WTC11 (cell line): ENCODE results near the gene SLC35G3. TPM values are rescaled to one million over a fixed set of nuclear protein-coding genes. Genes with fewer than 3 reads are reported as not detected.

Source experiments
- ATAC-seq: fragments of 200-7000 bp; cut with Tn5 transposase; 2 replicates; pipeline ENCODE4 v1.10.0; 2021; ENCODE audit warnings: mild to moderate bottlenecking, moderate library complexity
- CTCF ChIA-PET: fragments of 300-600 bp; sonication (Branson Sonifier 250); formaldehyde crosslinking; loops from one replicate; lab custom pipeline; 2021; ENCODE audit warnings: antibody characterized with exemption; lab: Charles Lee
- POLR2A ChIA-PET: fragments of 350-600 bp; sonication (Branson Sonifier 250); formaldehyde crosslinking; loops from one replicate; lab custom pipeline; 2021; ENCODE audit warnings: antibody characterized with exemption; lab: Charles Lee
- DNase-seq: peaks from one replicate; pipeline ENCODE4 v3.0.0; 2021; ENCODE audit warnings: low spot score
- H3K27ac Mint-ChIP-seq: 2 replicates; pipeline ENCODE4 v1.8.0; 2021; ENCODE audit warnings: mixed read lengths
- H3K27me3 Mint-ChIP-seq: 2 replicates; pipeline ENCODE4 v1.8.0; 2021; ENCODE audit warnings: low read depth, mild to moderate bottlenecking, moderate library complexity, mixed read lengths
- H3K36me3 Mint-ChIP-seq: 2 replicates; pipeline ENCODE4 v1.8.0; 2021; ENCODE audit warnings: mixed read lengths
- H3K4me1 Mint-ChIP-seq: 2 replicates; pipeline ENCODE4 v1.8.0; 2022; ENCODE audit warnings: mixed read lengths
- H3K4me3 Mint-ChIP-seq: 2 replicates; pipeline ENCODE4 v1.8.0; 2021; ENCODE audit warnings: mild to moderate bottlenecking, moderate library complexity, mixed read lengths
- H3K9me3 Mint-ChIP-seq: 2 replicates; pipeline ENCODE4 v1.8.0; 2021; ENCODE audit warnings: mixed read lengths
- ARID4B ChIP-seq: sonication (generic); formaldehyde crosslinking; IDR thresholded peaks from 2 replicates; pipeline ENCODE4 v1.8.0; 2023; ENCODE audit warnings: missing genetic modification reagents, mild to moderate bottlenecking, borderline replicate concordance
- CDX4 ChIP-seq: fragments of 250-450 bp; sonication (Bioruptor Pico); IDR thresholded peaks from 2 replicates; pipeline ENCODE4 v1.9.0; 2021; ENCODE audit warnings: moderate library complexity, mild to moderate bottlenecking, inconsistent platforms, borderline replicate concordance
- CREM ChIP-seq: sonication (generic); formaldehyde crosslinking; IDR thresholded peaks from 2 replicates; pipeline ENCODE4 v1.8.1; 2022; ENCODE audit warnings: mild to moderate bottlenecking, missing genetic modification reagents, moderate library complexity
- CTCF ChIP-seq: fragments of 200-600 bp; IDR thresholded peaks from 2 replicates; pipeline ENCODE4 v1.8.0; 2022; ENCODE audit warnings: antibody characterized with exemption
- EMX1 ChIP-seq: fragments of 250-450 bp; sonication (Bioruptor Pico); IDR thresholded peaks from 2 replicates; pipeline ENCODE4 v1.8.0; 2021; ENCODE audit warnings: mild to moderate bottlenecking
- ETV6 ChIP-seq: sonication (generic); formaldehyde crosslinking; IDR thresholded peaks from 2 replicates; pipeline ENCODE4 v1.8.1; 2022; ENCODE audit warnings: mild to moderate bottlenecking, missing genetic modification reagents
- FOXK1 ChIP-seq: sonication (generic); formaldehyde crosslinking; IDR thresholded peaks from 2 replicates; pipeline ENCODE4 v1.8.0; 2022; ENCODE audit warnings: mild to moderate bottlenecking, moderate library complexity, missing genetic modification reagents
- JAZF1 ChIP-seq: fragments of 250-450 bp; sonication (Bioruptor Pico); IDR thresholded peaks from 2 replicates; pipeline ENCODE4 v1.9.0; 2021; ENCODE audit warnings: moderate library complexity, mild to moderate bottlenecking, inconsistent platforms
- MAX ChIP-seq: sonication (generic); formaldehyde crosslinking; IDR thresholded peaks from 2 replicates; pipeline ENCODE4 v1.8.0; 2022; ENCODE audit warnings: mild to moderate bottlenecking, missing genetic modification reagents
- MYBL2 ChIP-seq: sonication (generic); formaldehyde crosslinking; IDR thresholded peaks from 2 replicates; pipeline ENCODE4 v1.8.1; 2023; ENCODE audit warnings: mild to moderate bottlenecking, moderate library complexity, missing genetic modification reagents
- NR3C1 ChIP-seq: sonication (generic); formaldehyde crosslinking; conservative IDR thresholded peaks from 2 replicates; pipeline ENCODE4 v1.8.1; 2023; ENCODE audit warnings: low read depth, mild to moderate bottlenecking, missing genetic modification reagents
- RELA ChIP-seq: sonication (generic); formaldehyde crosslinking; IDR thresholded peaks from 2 replicates; pipeline ENCODE4 v1.8.1; 2022; ENCODE audit warnings: missing genetic modification reagents, mild to moderate bottlenecking, borderline replicate concordance
- STAT6 ChIP-seq: sonication (generic); formaldehyde crosslinking; conservative IDR thresholded peaks from 2 replicates; pipeline ENCODE4 v1.8.1; 2023; ENCODE audit warnings: mild to moderate bottlenecking, low read depth, missing genetic modification reagents, moderate library complexity
- TEAD1 ChIP-seq: sonication (generic); formaldehyde crosslinking; IDR thresholded peaks from 2 replicates; pipeline ENCODE4 v1.8.0; 2022; ENCODE audit warnings: mild to moderate bottlenecking, missing genetic modification reagents
- ZNF281 ChIP-seq: sonication (generic); formaldehyde crosslinking; IDR thresholded peaks from 2 replicates; pipeline ENCODE4 v1.8.0; 2023; ENCODE audit warnings: mild to moderate bottlenecking, missing genetic modification reagents
- ZNF423 ChIP-seq: fragments of 250-450 bp; sonication (Bioruptor Pico); IDR thresholded peaks from 2 replicates; pipeline ENCODE4 v2.1.2; 2022; ENCODE audit warnings: mild to moderate bottlenecking, moderate library complexity
- ZNF425 ChIP-seq: fragments of 250-450 bp; sonication (Bioruptor Pico); conservative IDR thresholded peaks from 2 replicates; pipeline ENCODE4 v1.9.0; 2021; ENCODE audit warnings: mild to moderate bottlenecking
- total RNA-seq: library from RNA; stranded (reverse); gene quantifications from 3 replicates; pipeline ENCODE4 v1.2.3, GENCODE V29; 2021

The SLC35G3 gene
- total RNA-seq, 1 experiment from 2014 or later = not detected

GRCh38 chr17:35176897-35177296, 17.3 kb downstream of the SLC35G3 start:
- TF ChIP-seq MYBL2 (CRISPR knock-in tag) = no peak
- TF ChIP-seq, all 79 proteins: peak for 0
- CTCF ChIA-PET = no interaction called here

GRCh38 chr17:35175638-35176415, 18.4 kb downstream of the SLC35G3 start:
- H3K4me1 Mint-ChIP-seq = no peaks in the 10 kb centered on the region
- TF ChIP-seq ETV6 = no peak
- TF ChIP-seq ZNF281 (CRISPR knock-in tag) = no peak
- TF ChIP-seq ZNF425 (CRISPR knock-in tag) = no peak
- no peak for TF ChIP-seq CTCF
- TF ChIP-seq STAT6 (CRISPR knock-in tag) = no peak
- no peak for TF ChIP-seq MAX (CRISPR knock-in tag)
- no peak for TF ChIP-seq TEAD1 (CRISPR knock-in tag)
- no peak for TF ChIP-seq CREM
- TF ChIP-seq ARID4B (CRISPR knock-in tag) = no peak
- TF ChIP-seq CDX4 (CRISPR knock-in tag) = no peak
- TF ChIP-seq EMX1 = no peak
- no peak for TF ChIP-seq FOXK1
- TF ChIP-seq ZNF423 (CRISPR knock-in tag) = no peak
- TF ChIP-seq JAZF1 = no peak
- no peak for TF ChIP-seq RELA
- no peak for TF ChIP-seq NR3C1
- H3K9me3 Mint-ChIP-seq = peaks cover 7% of the 10 kb centered on the region
- no peak for DNase-seq
- H3K36me3 Mint-ChIP-seq = no peaks in the 10 kb centered on the region
- no peak overlapping the region for H3K27ac Mint-ChIP-seq
- no peak overlapping the region for H3K4me3 Mint-ChIP-seq
- no peak for ATAC-seq
- peaks cover 5% of the 10 kb centered on the region for H3K27me3 Mint-ChIP-seq
- CTCF ChIA-PET = interaction anchor here (1.5 kb wide), 1 partner anchor 363 kb away, joined by 7 read pairs; no protein-coding TSS in a partner anchor
- POLR2A ChIA-PET = no interaction called here

More at GRCh38 chr17:35176897-35177296, 17.3 kb downstream of the SLC35G3 start:
- Mint-ChIP-seq H3K27me3 (peaks cover 5% of the 10 kb centered on the region), H3K36me3 (no peaks in the 10 kb centered on the region), H3K4me3 (no peak overlapping the region), H3K9me3 (peaks cover 7% of the 10 kb centered on the region), H3K4me1 (no peaks in the 10 kb centered on the region), H3K27ac (no peak overlapping the region)
- POLR2A ChIA-PET = no interaction called here
- no peak; the same call in 1 of the 2 replicates for ATAC-seq
- no peak for DNase-seq
